GM10266 (cell line): Measurements from ENCODE around the gene ZNF710.

Experiments
- DNase-seq: peaks from one replicate; pipeline ENCODE4 v3.0.0; 2012; ENCODE audit errors: extremely low spot score
- TF ChIP-seq, protein P1 (sequence below): IDR thresholded peaks from 2 replicates; pipeline ENCODE4 v1.5.1; 2012; ENCODE audit warnings: mild to moderate bottlenecking, low read depth; ENCODE audit not compliant: control insufficient read depth, insufficient read depth; ENCODE audit errors: missing control alignments

The ZNF710 gene

DNA sequence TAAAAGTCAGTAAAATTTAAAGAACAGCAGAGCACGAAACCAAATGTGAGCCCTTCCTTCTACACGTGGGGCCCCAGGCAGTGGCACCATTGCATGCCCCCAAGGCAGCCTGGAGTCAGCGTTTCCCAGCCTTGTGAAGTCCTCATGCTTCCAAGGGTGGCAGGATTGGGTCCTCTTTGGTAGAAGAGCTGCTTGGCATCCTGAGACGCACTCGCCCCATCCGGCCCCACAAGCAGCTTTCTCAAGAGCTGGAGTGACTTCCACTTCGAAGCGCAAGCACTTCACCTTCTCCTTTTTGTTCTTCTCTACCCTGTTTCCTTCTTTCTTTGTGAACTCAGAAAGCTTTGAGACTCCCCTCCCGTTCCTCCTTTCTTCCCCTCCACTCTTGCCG is 34.7 kb downstream of the ZNF710 start:
- TF ChIP-seq, protein P1, sequence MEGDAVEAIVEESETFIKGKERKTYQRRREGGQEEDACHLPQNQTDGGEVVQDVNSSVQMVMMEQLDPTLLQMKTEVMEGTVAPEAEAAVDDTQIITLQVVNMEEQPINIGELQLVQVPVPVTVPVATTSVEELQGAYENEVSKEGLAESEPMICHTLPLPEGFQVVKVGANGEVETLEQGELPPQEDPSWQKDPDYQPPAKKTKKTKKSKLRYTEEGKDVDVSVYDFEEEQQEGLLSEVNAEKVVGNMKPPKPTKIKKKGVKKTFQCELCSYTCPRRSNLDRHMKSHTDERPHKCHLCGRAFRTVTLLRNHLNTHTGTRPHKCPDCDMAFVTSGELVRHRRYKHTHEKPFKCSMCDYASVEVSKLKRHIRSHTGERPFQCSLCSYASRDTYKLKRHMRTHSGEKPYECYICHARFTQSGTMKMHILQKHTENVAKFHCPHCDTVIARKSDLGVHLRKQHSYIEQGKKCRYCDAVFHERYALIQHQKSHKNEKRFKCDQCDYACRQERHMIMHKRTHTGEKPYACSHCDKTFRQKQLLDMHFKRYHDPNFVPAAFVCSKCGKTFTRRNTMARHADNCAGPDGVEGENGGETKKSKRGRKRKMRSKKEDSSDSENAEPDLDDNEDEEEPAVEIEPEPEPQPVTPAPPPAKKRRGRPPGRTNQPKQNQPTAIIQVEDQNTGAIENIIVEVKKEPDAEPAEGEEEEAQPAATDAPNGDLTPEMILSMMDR: no peak
- DNase-seq: no peak

DNA sequence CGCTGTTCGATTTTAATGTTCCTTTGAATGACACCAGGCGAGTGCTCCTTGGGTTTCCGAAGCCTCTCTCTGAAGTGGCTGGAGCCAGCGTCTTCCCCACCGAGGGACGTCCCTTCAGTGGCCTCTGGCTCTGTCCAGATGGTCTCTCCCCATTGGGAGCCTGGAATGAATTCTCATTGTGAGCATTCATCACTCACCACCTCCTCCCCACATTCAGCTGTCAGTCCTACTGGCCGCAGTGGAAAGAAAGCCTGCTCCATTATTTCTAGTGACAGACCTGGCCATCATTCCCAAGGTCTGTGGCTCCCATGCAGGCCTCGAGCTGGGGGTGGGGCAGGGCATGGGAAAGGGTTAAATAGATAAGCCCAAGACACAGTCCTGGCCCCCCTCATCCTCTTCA is 35.2 kb downstream of the ZNF710 start:
- DNase-seq: no peak
- TF ChIP-seq, protein P1: no peak

- TF ChIP-seq, protein P1: no peak
- DNase-seq: no peak
Observed at GRCh38 chr15:90036806-90037510, 35.8 kb downstream of the ZNF710 start.

DNA sequence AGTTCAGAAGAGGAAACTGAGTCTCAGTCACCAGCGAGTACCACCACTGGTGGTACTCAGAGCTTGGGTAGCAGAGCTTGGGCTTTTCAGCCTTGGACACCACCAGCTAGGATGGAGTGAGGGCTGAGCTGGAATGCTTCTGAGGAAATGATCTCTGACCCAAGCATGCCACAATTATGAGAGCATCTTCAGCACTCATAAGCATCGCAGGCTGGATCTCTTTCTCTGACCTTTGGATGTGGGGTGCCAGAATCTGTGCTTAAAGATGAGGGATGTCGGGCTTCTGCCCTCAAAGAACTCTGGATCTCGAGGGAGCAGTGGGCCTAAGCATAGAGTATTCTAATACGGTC is 36.4 kb downstream of the ZNF710 start:
- TF ChIP-seq, protein P1: no peak
- DNase-seq: no peak

DNA sequence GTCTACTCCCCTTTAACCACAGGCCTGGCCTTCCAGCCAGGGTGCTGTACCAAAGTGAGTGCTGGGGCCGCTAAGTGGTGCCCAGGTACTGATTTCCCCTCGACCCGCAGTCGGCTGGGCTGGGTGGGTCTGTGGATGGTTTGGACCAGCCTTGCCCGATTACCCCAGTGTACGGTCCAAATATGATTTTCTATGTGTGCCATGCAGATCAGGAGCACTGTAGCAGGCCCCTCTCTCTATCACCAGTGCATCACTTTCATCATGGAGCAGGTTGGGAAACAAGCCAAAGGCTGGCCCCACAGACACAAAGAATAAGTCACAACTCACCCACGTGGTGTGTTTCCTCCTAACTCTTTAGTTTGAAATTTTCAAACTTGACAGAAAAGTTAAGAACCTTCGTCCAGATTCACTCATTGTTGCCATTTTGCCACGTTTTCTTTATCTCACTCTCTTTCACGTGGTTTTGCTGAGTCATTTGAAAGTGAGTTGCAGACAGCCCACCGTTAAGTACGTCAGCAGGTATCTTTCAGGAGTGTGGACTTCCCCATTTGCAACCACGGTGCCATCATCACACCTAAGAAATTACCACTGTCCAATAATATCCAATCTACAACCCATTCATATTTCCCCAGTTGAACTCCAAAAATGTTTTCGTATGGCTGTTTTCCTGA is 37.0 kb downstream of the ZNF710 start:
- TF ChIP-seq, protein P1: no peak
- DNase-seq: peak; percentile 75

- no peak for DNase-seq
- TF ChIP-seq, protein P1: no peak
Observed at GRCh38 chr15:90038632-90039095, 37.5 kb downstream of the ZNF710 start.

DNA sequence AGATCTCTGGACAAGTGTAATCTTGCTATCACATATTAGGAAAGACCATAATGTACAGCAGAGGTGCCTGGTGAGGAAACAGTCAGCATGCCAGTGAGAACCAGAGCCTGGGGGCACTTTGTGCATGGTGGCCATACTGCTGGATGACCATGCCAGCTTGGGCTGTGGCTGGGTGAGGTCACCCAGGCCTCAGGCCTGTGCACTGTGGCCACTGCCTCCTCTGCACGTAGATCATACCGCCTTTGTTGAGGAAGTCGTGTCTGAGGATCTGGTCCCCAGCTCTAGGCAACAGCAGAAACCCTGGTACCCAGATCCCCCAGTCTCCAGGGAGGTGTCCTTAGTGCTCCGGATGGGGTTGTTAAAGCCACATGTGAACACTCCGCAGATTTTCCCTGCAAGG is 38.9 kb downstream of the ZNF710 start:
- TF ChIP-seq, protein P1: no peak
- no peak for DNase-seq
